Thymus (tissue), 14 donors: ENCODE measurements around the gene DDAH1. TPM values are rescaled to one million over a fixed set of nuclear protein-coding genes. Genes with fewer than 3 reads are reported as not detected.
A peak's percentile ranks its signal among the peaks of the same experiment; 100 is the strongest.
"Not testable (repeated sequence)": the region's sequence is repeated elsewhere in the genome, so short reads cannot be mapped to it uniquely, and the experiment has no call there.

Source experiments
- DNase-seq, 9 donors: peaks; one replicate each; pipeline ENCODE4 v3.0.0-alpha.2; 2013; ENCODE audit warnings: low spot score in 9 of 9, low read depth in 6 of 9, missing footprints in 1 of 9
- H3K27ac ChIP-seq, 2 donors: one replicate each; pipeline ENCODE4 v1.5.1; 2013; ENCODE audit warnings: control low read depth in 1 of 2, low read depth in 1 of 2, low read length in 1 of 2, mild to moderate bottlenecking in 1 of 2, moderate library complexity in 1 of 2
- H3K27me3 ChIP-seq, 2 donors: one replicate each; pipeline ENCODE4 v1.5.1; 2013; ENCODE audit warnings: low read length in 1 of 2; ENCODE audit not compliant: control insufficient read depth in 2 of 2, insufficient read depth in 1 of 2
- H3K36me3 ChIP-seq, 2 donors: one replicate each; pipeline ENCODE4 v1.5.1; 2013; ENCODE audit warnings: low read length in 1 of 2, mild to moderate bottlenecking in 1 of 2, moderate library complexity in 1 of 2; ENCODE audit not compliant: control insufficient read depth in 2 of 2, insufficient read depth in 2 of 2
- H3K4me1 ChIP-seq, 2 donors: one replicate each; pipeline ENCODE4 v1.5.1; 2013; ENCODE audit warnings: low read length in 2 of 2; ENCODE audit not compliant: control insufficient read depth in 2 of 2, insufficient read depth in 2 of 2
- H3K4me3 ChIP-seq, 2 donors: one replicate each; pipeline ENCODE4 v1.5.1; 2013; ENCODE audit warnings: low read length in 2 of 2, control low read depth in 1 of 2, mild to moderate bottlenecking in 1 of 2
- H3K9me3 ChIP-seq, 2 donors: one replicate each; pipeline ENCODE4 v1.5.1; 2013; ENCODE audit warnings: low read length in 1 of 2, mild to moderate bottlenecking in 1 of 2; ENCODE audit not compliant: control insufficient read depth in 2 of 2, insufficient read depth in 1 of 2
- WGBS: extraction: QIAGEN DNeasy Blood & Tissue Kit; methylation state at CpG from one replicate; pipeline ENCODE4 v1.1.7; 2013; 5-methylcytosine and 5-hydroxymethylcytosine counted together
- long read RNA-seq, 10 donors: transcript quantifications; one replicate each; lab custom pipeline, GENCODE V29; 2026
- polyA plus RNA-seq: library from polyadenylated mRNA; stranded (reverse); fragments of 200-250 nt; gene quantifications from one replicate; pipeline ENCODE4 v1.2.3, GENCODE V29; 2013
- total RNA-seq: library from RNA; stranded (reverse); fragments of 120-200 nt; gene quantifications from one replicate; pipeline ENCODE4 v1.2.4, GENCODE V29; 2013
- donor health status: healthy.

Gene DDAH1
- total RNA-seq (0.99 TPM), polyA plus RNA-seq (2.4 TPM)
- long read RNA-seq, donor 1, result 0 reads
- long read RNA-seq, donor 2, partial matches to known transcripts, result 0 of 1 reads
- long read RNA-seq, donor 2, other reads (novel, unspliced or antisense), result 0 of 1 reads
- long read RNA-seq, donor 3, result 0 reads
- long read RNA-seq, donor 4, result 0 reads
- long read RNA-seq, donor 5, partial matches to known transcripts, result 0 of 2 reads
- long read RNA-seq, donor 5, other reads (novel, unspliced or antisense), result 0 of 2 reads
- long read RNA-seq, donor 6, result 0 reads
- long read RNA-seq, donor 7, result 0 reads
- long read RNA-seq, donor 8, partial matches to known transcripts, result 0 of 1 reads
- long read RNA-seq, donor 8, other reads (novel, unspliced or antisense), result 0 of 1 reads
- long read RNA-seq, donor 9, result 0 reads
- long read RNA-seq, donor 10, result 0 reads

- H3K27ac ChIP-seq, result no peak within 1 kb of the TSS
- H3K27me3 ChIP-seq, result peaks cover 26 to 42% of the 10 kb centered on the region in 2 donors
- no peaks in the 10 kb centered on the region for H3K9me3 ChIP-seq
- peak within 1 kb of the TSS; percentile 26 to 51 for H3K4me3 ChIP-seq
- 6% methylated on average over 56 of the region's 56 CpGs for WGBS
- peaks cover 5 to 6% of the 10 kb centered on the region in 2 donors for H3K4me1 ChIP-seq
- DNase-seq, result peak in 3 of 9 donors; percentile 6 to 18 (median 13)
- no peaks in the 10 kb centered on the region for H3K36me3 ChIP-seq
Measured at GRCh38 chr1:85465099-85465785, at the start of gene DDAH1. DDAH1 (minus strand) TSS chr1:85465159; CDS start chr1:85465045, 114 bp downstream.

DNA sequence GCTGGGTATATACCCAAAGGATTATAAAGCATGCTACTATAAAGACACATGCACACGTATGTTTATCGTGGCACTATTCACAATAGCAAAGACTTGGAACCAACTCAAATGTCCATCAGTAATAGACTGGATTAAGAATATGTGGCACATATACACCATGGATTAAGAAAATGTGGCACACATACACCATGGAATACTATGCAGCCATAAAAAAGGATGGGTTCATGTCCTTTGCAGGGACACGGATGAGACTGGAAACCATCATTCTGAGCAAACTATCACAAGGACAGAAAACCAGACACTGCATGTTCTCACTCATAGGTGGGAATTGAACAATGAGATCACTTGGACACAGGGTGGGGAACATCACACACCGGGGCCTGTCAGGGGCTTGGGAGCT is 49.0 kb upstream of the DDAH1 start:
- H3K9me3 ChIP-seq, H3K4me1 ChIP-seq, DNase-seq, H3K27ac ChIP-seq, H3K4me3 ChIP-seq, H3K36me3 ChIP-seq, H3K27me3 ChIP-seq: not testable (repeated sequence)
- WGBS, result 95% methylated on average over 4 of the region's 4 CpGs

DNA sequence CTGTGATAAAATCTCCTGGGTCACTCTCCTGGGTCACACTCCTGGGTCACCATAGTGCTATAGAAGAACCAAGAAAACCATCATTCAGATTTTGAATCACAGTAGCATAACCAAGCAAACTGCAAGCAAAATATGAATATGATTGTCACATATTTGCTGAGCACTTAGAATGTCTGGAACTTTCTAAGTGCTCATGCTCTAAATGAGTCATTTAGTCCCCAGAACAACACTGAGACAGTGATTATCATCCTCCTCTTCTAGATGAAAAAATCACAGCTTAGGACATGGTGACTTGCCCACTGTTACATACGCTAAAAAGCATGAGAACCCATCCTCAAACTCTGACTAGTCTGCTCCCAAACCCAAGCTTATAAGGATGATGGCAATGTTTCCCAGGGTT is 39.5 kb upstream of the DDAH1 start:
- Histone ChIP-seq H3K4me3 (no peak overlapping the region), H3K9me3 (no peaks in the 10 kb centered on the region), H3K36me3 (no peaks in the 10 kb centered on the region), H3K4me1 (no peaks in the 10 kb centered on the region), H3K27ac (no peak overlapping the region), H3K27me3 (no peaks in the 10 kb centered on the region)
- 100% methylated on average over 1 of the region's 1 CpG for WGBS
- no peak for DNase-seq

GRCh38 chr1:85502625-85503083 is 37.7 kb upstream of the DDAH1 start:
- no peak overlapping the region for H3K4me3 ChIP-seq
- H3K36me3 ChIP-seq, result no peaks in the 10 kb centered on the region
- no peaks in the 10 kb centered on the region for H3K9me3 ChIP-seq
- H3K27ac ChIP-seq, result no peak overlapping the region
- 78% methylated on average over 3 of the region's 3 CpGs for WGBS
- no peaks in the 10 kb centered on the region for H3K27me3 ChIP-seq
- H3K4me1 ChIP-seq, result no peaks in the 10 kb centered on the region
- DNase-seq, result peak in 2 of 9 donors; percentile 5 to 23

DNA sequence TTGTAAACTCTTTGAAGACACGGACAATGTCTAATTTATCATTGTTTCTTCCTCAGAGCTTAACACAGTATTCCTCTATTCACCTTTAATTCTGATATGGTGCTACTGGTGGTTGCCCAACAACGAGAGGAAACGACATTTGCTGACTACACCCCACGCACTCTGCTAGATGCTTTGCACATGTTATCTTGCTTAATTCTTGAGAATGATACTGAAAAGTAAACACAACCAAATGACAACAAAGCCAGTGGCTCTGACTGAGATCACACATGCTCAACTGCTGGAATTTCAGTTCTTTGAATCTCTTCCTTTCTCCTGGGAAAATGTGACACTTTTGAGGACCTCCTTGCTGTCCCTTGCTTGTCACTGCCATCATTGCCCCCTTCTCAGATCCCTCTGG is 37.2 kb upstream of the DDAH1 start:
- WGBS, result 83% methylated on average over 4 of the region's 4 CpGs
- no peak overlapping the region for H3K27ac ChIP-seq
- H3K4me3 ChIP-seq, result no peak overlapping the region
- no peaks in the 10 kb centered on the region for H3K4me1 ChIP-seq
- no peak for DNase-seq
- no peaks in the 10 kb centered on the region for H3K27me3 ChIP-seq
- no peaks in the 10 kb centered on the region for H3K36me3 ChIP-seq
- H3K9me3 ChIP-seq, result no peaks in the 10 kb centered on the region

GRCh38 chr1:85501355-85501898 is 36.5 kb upstream of the DDAH1 start:
- DNase-seq, result no peak
- Histone ChIP-seq H3K9me3 (no peaks in the 10 kb centered on the region), H3K27me3 (no peaks in the 10 kb centered on the region), H3K4me3 (no peak overlapping the region), H3K4me1 (no peaks in the 10 kb centered on the region), H3K27ac (no peak overlapping the region), H3K36me3 (no peaks in the 10 kb centered on the region)
- WGBS, result 94% methylated on average over 2 of the region's 2 CpGs

DNA sequence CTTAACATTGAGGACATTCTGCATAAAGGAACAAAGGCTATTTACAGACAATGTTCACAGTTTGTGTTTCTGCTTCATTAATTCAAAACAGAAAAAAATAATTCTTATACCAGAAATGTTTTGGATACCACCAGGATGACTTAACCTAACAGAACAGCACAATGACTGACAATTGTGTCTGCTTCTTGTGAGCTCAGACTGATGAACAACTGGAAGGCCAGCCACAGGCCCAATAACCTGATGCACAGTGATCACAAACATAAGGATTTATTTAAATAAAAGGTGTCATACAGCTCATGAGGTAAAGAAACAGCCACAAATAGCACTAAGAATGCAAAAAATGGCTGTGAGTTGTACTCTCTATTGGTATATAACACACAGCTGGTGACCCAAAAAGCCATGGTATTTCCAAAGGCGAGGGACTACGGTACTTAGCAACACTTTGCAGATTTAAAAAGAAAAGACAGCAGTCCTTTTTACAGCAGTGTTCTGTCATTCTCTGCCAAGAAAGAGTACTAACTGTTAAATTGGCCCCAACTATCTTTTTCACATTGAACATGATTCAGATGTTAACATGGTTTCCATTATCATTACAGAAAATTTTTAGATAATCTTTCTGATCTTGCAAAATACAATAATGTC is 32.1 kb upstream of the DDAH1 start:
- Histone ChIP-seq H3K36me3 (no peaks in the 10 kb centered on the region), H3K4me3 (no peak overlapping the region), H3K27me3 (no peaks in the 10 kb centered on the region), H3K9me3 (no peaks in the 10 kb centered on the region), H3K4me1 (no peaks in the 10 kb centered on the region), H3K27ac (no peak overlapping the region)
- WGBS, result 97% methylated on average over 2 of the region's 2 CpGs
- no peak for DNase-seq

DNA sequence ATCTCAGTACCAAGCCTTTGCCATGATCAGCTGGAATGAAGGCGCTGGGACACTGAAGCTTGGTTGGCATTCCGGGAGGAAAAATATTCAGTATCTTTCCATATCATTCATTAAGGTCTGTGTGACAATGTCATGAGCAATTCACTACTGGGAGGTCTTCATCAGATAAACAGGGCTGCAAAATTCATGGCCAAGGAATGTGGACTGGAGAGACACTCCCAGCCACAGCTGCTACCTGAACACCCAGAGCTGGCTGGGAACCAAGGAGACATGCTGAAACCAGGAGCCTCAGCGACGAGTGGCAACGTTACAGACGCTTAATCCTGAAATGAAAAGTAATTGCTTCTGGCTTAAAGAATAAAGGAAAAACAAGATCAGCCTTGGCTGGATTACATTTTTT is 30.6 kb upstream of the DDAH1 start:
- no peaks in the 10 kb centered on the region for H3K9me3 ChIP-seq

DNA sequence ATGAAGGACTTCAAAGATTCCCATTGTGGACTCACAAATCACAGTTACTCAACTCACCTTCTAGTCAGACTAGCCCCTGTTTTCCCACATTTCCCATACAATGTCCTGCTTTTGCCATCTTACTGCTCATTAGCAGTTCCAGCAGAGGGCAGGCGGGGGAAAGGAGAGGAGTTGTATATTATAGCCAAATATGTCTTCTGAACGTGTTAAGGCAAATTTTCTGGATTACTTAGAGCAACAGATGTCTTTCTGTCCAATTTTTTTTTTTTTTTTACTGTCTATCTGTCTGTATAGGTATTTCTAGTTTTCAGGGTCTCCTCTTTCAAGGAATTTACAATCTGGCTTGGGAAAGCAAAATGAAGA is 29.9 kb upstream of the DDAH1 start:
- no peaks in the 10 kb centered on the region for H3K9me3 ChIP-seq
- WGBS, result 83% methylated on average over 2 of the region's 2 CpGs
- H3K27ac ChIP-seq, result no peak overlapping the region
- H3K27me3 ChIP-seq, result no peaks in the 10 kb centered on the region
- no peaks in the 10 kb centered on the region for H3K4me1 ChIP-seq
- no peak for DNase-seq
- H3K4me3 ChIP-seq, result no peak overlapping the region
- no peaks in the 10 kb centered on the region for H3K36me3 ChIP-seq

More for the DNA sequence above, 30.6 kb upstream of the DDAH1 start:
- Histone ChIP-seq H3K27me3 (no peaks in the 10 kb centered on the region), H3K4me3 (no peak overlapping the region), H3K27ac (no peak overlapping the region), H3K4me1 (no peaks in the 10 kb centered on the region), H3K36me3 (no peaks in the 10 kb centered on the region)
- 95% methylated on average over 6 of the region's 6 CpGs for WGBS
- DNase-seq, result peak in 1 of 9 donors; percentile 18
